DMS153 (cell line): ENCODE measurements around the gene IL1RAP.
A peak's percentile ranks its signal among the peaks of the same experiment; 100 is the strongest.

Source experiments
- DNase-seq: peaks from one replicate; lab custom pipeline; 2025; lab: John Stamatoyannopoulos, UW

Gene IL1RAP

DNA sequence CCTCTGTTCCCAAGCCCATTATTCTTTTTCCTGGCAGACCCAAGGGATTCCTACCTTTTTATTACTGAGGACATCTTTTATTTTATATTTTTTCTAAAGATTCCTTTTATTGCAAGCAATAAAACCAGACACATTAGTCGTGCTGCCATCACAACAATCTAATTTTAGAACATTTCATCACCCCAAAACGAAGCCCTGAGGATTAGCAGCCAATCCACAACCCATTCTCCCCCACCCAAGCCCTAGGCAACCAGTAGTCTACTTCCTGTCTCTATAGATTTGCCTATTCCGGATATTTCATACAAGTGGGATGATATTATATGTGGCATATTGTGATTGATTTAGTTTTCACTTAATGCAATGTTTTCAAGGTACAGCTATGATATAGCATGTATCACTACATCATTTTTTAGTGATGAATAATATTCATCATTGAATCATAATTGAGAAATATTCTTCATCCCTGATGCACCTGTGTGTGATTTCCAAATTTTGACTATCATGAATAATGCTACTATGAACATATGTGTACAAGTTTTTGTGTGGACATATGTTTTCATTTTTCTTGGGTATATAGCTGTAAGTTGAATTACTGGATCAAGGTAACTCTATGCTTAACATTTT lies 65.7 kb downstream of the IL1RAP start:
- DNase-seq, result no peak

GRCh38 chr3:190580417-190580816 lies 66.5 kb downstream of the IL1RAP start:
- no peak for DNase-seq

DNA sequence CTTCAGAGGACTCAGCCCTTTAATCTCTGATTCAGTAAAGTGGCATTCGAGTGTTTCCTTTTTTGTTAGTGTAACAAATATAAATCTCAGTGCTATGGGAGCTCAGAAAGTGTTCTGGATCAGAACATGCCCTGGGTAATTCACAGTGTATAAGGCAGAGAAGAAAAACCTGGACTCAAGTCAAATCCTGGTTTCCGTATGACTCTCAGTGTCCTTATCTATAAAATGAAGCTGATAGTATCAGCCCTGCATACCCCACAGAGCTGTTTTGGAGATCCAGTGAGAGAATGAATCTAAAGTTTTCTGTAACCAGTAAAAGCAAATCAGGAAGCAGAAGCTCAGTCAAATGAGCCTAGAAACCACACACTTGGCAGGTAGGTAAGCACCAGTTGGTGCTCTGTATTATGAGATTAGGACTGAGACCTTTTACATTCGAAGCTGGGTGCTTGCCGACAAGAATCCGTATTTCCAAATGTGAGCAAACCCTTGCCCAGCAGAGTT lies 67.2 kb downstream of the IL1RAP start:
- DNase-seq, result no peak

DNA sequence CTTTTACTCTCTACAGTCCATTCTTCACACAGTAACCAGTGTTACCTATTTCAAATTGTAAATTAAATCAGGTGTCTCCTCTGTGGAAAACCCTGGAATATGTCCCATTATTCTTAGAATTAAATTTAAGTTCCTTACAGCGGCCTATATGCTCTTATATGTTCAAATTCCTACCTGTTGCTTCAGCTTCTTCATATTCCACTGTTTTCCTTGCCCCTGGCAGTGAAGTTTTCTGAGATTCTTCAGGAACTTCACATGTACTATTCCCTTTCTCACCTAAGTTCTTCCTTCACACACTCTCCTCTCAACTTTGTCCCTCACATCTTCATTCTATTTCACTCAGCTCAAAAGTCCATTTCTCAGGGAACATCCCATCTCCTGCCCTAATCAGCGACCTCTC lies 68.8 kb downstream of the IL1RAP start:
- DNase-seq, result no peak

DNA sequence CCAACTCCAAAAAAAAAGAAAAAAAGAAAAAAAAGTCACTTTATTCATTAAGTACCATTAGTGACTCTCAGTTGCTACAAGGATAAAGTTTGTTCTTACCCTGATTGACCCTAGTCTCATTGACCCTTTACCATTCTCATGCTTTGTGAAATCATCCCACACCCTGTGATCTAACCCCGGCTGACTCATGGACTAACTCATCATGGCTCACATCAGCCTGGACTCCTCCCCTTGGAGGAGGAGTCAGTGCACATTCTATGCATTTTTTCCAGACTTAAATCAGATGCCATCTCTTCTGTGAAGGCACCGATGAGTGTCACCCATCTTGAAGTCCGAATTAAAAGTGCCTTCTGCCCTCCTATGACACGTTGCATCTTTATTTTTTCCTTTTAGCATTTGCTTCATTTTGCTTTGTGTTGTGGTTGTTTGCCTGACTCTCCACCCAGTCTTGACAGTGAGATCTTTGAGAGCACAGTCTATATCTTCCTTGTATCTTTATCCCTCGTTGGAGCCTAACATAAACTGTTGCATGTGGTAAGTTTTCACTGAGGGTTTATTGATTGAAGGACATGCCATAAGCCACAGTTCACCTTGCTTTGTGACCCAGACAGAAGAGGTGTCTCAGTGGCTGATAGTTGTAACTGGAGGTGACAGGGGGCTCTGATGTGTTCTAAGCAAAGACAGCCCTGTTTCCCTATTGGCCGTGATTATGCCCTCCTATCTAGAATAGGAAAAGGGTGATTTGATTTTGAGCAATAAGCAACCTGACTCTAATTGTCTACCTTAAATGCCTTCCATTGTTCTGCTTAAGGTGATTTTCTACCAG lies 72.1 kb downstream of the IL1RAP start:
- DNase-seq, result no peak

GRCh38 chr3:190586631-190587011 lies 72.7 kb downstream of the IL1RAP start:
- DNase-seq, result no peak

GRCh38 chr3:190588570-190588969 lies 74.7 kb downstream of the IL1RAP start:
- no peak for DNase-seq

GRCh38 chr3:190589326-190589725 lies 75.4 kb downstream of the IL1RAP start:
- DNase-seq, result no peak

DNA sequence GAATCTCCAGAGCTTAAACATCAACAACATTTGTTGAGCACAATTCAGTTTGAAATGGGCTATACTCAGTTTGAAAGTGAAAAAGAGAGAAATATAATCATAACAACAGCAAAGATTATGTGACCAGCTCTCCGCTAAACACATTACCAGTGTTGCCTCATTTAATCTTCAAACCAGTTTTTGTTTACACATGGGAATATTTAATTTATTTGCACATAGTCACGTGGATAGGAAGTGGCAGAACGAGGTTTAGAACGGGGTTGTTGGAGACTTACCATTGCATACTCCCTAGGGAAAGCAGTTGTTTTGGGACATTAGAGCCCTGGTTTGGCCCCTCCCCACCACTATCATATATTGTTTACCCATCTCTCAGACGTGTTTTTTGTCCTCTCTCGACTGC lies 77.2 kb downstream of the IL1RAP start:
- DNase-seq, result peak; percentile 81

GRCh38 chr3:190593075-190593474 lies 79.2 kb downstream of the IL1RAP start:
- no peak for DNase-seq

GRCh38 chr3:190594171-190594570 lies 80.3 kb downstream of the IL1RAP start:
- DNase-seq, result no peak

DNA sequence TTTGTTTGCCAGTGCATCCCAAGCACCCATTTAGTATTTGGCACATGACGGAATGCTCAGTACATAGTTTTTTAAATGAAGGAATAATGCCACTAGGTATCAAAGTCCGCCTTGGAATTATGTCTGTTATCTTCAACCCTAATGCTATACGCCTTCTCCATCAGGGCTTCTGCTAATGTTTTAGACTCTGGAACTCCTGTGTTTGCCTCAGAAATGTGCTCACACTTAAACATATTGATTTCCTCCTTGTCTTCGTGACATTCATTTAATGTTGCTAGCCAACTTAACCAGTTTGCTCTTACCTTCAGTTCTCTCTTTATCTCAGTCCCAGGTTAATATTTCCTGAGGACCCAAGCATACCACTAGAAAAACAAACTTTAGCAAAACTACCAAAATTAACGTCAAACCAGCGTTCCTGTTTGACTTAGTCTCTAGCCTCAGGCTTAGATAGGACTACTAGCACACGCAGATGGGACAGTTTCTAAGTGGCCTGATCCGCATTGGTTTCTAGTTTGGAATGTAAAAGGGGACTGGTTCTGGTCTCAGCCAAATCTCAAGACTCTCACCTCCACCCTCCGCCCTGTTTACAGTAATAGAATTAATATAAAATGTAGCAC lies 81.4 kb downstream of the IL1RAP start:
- DNase-seq, result no peak

- DNase-seq, result no peak
Observed at GRCh38 chr3:190595807-190596206, 81.9 kb downstream of the IL1RAP start.

DNA sequence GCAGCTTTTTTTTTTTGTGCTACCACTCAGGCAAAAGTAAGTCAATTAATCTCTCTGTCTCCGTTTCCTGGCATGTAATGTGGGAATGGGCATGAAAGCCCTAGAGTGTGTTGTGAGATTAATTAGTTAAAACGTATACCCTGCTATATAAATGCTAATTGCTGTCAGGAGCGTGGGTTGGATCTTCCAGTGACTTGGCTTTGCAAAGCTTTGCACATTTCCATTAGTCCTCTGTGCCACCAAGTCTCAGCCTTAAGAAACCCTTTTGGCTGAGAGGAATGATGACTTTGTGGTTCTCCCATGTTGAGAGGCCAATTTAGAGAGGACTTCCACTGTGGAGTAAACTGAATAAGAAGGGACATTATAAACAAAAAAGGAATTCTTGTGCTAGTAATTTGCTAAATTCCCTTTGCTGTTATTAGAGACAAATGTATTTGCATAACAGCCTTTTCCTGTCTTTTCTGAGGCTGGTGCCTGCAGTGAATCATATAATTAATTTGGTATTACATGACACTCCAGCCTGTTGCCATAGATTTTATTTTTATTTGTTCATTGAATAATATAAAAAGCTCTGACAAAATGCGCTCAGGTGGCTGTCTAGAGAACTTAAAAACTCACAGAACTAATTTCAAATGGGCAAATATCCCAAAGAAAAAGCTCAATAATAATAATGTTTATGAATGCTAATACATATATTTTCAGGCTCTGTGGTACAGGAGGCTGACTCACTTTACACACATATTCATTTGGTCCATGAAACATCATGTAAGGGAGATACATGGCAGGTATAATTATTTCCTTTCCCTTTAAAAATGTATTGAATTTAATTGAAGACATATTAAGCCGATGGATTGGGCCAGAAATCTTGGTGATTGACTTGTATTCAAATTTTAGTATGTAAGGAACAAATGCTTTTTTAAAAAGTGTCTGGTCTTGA lies 82.7 kb downstream of the IL1RAP start:
- no peak for DNase-seq

- DNase-seq, result no peak
Observed at GRCh38 chr3:190597291-190597690, 83.4 kb downstream of the IL1RAP start.

DNA sequence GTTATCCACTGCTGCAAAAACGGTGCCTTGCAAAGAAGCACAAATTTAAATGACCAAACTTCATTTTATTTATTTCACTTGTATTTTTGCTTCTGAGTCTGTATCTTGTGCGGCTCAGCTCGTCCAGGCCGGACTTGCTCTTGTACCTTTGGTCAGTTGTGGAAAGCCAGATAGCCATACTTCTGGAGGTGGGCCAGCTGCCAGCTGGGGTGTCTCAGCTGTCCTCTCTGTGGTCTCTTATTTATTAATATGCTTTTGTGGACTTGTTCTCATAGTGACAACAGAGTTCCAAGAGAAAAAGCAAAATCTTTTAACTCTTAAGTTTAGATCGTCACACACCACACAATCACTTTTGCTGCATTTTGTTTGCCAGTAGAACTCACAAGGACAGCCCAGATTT lies 87.7 kb downstream of the IL1RAP start:
- DNase-seq, result no peak

- no peak for DNase-seq
Observed at GRCh38 chr3:190605385-190605784, 91.5 kb downstream of the IL1RAP start.

- DNase-seq, result no peak
Observed at GRCh38 chr3:190606596-190606995, 92.7 kb downstream of the IL1RAP start.

DNA sequence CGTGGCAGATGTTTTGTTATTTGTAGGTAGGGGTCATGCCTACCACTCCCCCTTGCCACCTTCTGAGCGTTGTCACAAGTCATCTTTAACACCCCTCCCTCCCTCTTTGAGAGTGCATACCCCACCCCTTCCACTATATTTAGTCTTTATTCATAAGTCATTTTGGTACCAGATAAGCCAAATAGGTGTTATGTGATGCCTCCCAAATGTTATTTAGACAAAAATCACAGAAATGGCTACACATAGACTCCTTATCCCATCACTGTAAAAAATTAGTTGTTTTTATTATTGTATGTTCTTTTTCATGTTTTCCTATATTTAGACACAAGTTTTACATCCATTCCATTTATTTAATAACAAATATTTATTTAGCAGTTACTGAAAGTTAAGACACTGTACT lies 93.1 kb downstream of the IL1RAP start:
- no peak for DNase-seq

DNA sequence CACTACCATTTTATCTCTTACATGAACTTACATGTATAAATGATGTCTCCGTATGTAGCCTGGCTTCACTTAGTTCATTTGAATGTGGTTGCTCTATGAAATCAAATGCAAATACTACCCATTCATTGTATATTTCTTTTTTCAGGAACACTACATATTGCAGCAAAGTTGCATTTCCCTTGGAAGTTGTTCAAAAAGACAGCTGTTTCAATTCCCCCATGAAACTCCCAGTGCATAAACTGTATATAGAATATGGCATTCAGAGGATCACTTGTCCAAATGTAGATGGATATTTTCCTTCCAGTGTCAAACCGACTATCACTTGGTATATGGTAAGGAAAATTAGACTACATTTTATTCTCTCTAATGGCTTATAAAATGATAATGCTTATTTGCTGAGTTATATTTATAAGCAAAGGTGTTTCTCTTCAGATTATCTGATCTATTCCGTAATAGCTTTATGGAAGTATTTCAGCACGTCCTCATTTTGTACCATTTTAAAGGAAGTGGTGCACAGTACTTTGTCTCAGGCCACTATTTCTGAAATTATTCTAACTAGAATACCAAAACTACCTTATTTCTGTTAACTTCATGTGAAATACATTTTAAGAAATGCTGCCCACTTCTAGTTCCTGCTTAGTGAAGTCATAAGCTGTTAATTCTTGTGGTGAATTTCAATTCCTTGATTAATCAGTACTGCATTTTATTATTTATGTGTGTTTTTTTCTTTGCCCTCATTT lies 95.1 kb downstream of the IL1RAP start:
- DNase-seq, result no peak
